GM21381 (cell line): ENCODE data around the gene DNTT.

ENCODE experiments used
- ATAC-seq: cut with Tn5 transposase; IDR thresholded peaks from one replicate; pipeline ENCODE4 v1.9.1; 2021; ENCODE audit warnings: mild to moderate bottlenecking, moderate library complexity; ENCODE audit not compliant: unreplicated experiment

DNTT gene

GRCh38 chr10:96339956-96340904, 36.0 kb downstream of the DNTT start:
- no peak for ATAC-seq

- ATAC-seq: no peak
Observed at GRCh38 chr10:96341219-96342182, 37.3 kb downstream of the DNTT start.

GRCh38 chr10:96342402-96342801, 38.2 kb downstream of the DNTT start:
- ATAC-seq: no peak

- ATAC-seq: no peak
Observed at GRCh38 chr10:96344178-96344577, 39.9 kb downstream of the DNTT start.

GRCh38 chr10:96345222-96345621, 41.0 kb downstream of the DNTT start:
- ATAC-seq: no peak

GRCh38 chr10:96346295-96346694, 42.1 kb downstream of the DNTT start:
- ATAC-seq: no peak

- ATAC-seq: no peak
Observed at GRCh38 chr10:96352027-96352426, 47.8 kb downstream of the DNTT start.

GRCh38 chr10:96352582-96352981, 48.3 kb downstream of the DNTT start:
- ATAC-seq: no peak

GRCh38 chr10:96357038-96357620, 52.9 kb downstream of the DNTT start:
- ATAC-seq: no peak

GRCh38 chr10:96358851-96359540, 54.8 kb downstream of the DNTT start, which contains the start of gene OPALIN:
Gene OPALIN (minus strand): TSS chr10:96359002. CDS start chr10:96358896, 106 bp downstream.
- no peak for ATAC-seq

- no peak for ATAC-seq
Observed at GRCh38 chr10:96359616-96360015, 55.4 kb downstream of the DNTT start.

GRCh38 chr10:96360331-96360730, 56.1 kb downstream of the DNTT start:
- ATAC-seq: no peak

GRCh38 chr10:96360766-96361165, 56.5 kb downstream of the DNTT start:
- no peak for ATAC-seq

- no peak for ATAC-seq
Observed at GRCh38 chr10:96365571-96365970, 61.3 kb downstream of the DNTT start.

- no peak for ATAC-seq
Observed at GRCh38 chr10:96366508-96366907, 62.3 kb downstream of the DNTT start.

GRCh38 chr10:96367470-96367869, 63.2 kb downstream of the DNTT start:
- ATAC-seq: no peak

- no peak for ATAC-seq
Observed at GRCh38 chr10:96368971-96369370, 64.7 kb downstream of the DNTT start.

- no peak for ATAC-seq
Observed at GRCh38 chr10:96369890-96370583, 65.8 kb downstream of the DNTT start.

GRCh38 chr10:96370584-96371157, 66.4 kb downstream of the DNTT start:
- ATAC-seq: no peak
